AG08396 (cell line): ENCODE data around the gene ASTL.
"Not testable (repeated sequence)": the region's sequence is repeated elsewhere in the genome, so short reads cannot be mapped to it uniquely, and the experiment has no call there.

ENCODE experiments used
- DNase-seq: peaks from one replicate; pipeline ENCODE4 v3.0.0; 2012; ENCODE audit warnings: low spot score, mixed read lengths

Gene ASTL

DNA sequence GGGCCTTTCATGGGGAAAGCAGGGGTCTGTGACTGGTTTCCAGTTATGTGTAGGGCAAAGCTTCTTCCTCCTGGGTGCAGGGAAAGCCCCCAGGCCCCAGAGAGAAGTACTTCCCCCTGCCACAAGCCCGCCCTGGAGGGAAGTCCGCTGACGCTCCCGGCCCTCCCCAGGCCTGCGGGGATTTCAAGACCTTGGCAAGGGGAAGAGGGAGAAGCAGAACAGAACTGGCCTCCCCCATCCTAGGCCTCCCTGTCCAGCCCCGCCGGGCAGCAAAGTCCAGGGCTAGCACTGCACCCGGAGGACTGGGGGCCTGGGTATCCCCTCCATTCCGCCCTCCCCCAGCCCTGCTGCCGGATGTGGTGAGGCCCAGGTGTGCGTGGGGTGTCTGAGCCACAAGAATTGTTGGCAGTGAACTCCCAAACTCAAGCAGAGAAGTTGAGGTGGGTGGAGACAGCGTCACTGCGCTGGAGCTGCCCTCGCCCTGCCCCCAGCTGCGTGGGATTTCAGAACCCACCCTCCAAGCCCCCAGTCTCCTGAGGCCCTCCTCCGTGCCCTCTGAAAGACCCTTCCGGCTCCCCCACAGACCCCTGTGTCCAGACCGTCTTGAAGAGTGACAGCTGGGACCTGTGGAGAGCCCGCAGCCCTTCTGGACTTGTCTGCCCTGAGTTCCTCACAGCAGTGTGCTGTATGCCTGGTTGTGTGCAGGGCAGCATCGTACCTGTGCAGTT, 8.0 kb upstream of the ASTL start:
- DNase-seq: no peak

DNA sequence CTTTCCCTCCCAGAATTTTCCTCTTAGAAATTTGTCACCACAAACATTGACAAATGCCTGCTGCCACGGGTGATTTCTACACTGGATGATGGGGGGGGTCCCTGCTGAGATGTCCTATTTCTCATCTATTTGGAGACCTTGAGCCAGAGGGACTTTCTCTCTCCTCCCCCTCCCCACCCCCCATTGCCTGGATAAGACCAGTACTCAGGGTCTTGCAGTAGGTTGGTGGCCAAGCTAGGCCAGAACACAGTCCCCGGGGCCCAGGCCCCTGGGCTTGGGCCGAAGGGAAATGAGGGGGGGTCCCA, 7.5 kb upstream of the ASTL start:
- no peak for DNase-seq

DNA sequence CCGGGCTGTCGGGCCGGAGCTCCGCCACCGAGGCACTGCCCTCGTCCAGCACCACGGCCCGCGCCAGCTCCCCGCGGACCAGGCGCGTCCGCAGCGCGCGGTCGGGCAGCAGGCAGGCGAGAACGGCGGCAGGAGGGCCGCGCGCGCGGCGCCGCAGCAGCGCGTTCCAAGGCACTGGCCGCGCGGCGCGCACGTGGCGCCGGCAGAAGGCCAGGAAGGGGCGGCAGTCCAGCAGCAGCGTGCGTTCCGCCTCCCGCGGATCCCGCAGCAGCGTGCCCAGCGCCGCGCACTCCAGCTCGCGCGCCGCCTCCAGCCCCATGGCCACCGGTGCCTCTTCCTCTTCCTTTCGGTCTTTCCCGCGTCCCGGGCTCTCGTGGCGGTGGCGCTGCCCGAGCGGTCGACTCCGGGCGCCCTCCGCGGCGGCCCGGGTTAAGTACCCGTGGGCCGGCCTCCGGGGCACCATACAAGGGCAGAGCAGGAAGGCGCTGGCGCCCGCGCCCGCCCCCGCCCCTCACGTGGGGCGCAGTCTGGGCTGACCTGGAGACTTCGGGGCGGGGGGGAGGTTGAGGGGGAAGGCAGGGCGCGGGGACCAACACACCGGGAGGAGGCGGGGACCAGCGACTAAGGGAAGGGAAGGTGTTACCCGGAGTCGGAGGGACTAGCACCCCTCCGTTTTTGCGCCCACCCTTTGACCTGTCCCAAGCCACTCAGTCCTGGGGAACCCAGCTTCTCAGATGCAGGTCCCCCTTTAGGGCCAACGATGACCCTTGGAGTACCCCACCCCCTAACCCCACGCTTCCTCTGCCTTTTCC, 6.9 kb upstream of the ASTL start, which contains the start of gene DUSP2:
DUSP2 (minus strand) TSS at position 405 of the 812 bp plus-strand sequence; CDS start at position 319, 86 bp downstream.
- peak; percentile 89 for DNase-seq

GRCh38 chr2:96144481-96145035, 6.3 kb upstream of the ASTL start:
- no peak for DNase-seq

DNA sequence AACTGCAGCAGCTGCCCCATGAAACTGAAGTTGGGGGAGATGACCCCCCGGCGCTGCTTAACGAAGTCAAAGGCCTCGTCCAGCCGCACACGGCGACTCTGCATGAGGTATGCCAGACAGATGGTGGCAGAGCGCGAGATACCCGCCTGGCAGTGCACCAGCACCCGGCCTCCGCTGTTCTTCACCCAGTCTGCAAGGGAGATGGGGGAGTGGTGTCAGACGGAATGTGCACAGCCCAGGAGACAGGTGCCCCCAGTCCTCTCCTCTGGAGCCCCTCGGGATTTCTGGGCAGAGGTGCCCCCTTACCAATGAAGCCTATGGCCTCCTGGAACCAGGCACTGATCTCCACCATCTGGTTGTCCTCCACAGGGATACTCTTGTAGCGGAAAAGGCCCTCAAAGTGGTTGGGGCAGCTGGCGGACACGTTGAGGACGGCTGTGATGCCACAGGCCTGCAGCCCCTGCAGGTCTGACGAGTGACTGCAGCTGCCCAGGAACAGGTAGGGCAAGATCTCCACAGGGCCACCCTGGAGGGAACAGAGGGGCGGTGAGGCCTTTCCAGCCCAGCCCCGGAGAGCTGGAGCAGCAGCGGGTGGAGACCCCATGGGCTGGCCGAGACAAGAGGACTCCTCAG, 5.7 kb upstream of the ASTL start:
- no peak for DNase-seq

DNA sequence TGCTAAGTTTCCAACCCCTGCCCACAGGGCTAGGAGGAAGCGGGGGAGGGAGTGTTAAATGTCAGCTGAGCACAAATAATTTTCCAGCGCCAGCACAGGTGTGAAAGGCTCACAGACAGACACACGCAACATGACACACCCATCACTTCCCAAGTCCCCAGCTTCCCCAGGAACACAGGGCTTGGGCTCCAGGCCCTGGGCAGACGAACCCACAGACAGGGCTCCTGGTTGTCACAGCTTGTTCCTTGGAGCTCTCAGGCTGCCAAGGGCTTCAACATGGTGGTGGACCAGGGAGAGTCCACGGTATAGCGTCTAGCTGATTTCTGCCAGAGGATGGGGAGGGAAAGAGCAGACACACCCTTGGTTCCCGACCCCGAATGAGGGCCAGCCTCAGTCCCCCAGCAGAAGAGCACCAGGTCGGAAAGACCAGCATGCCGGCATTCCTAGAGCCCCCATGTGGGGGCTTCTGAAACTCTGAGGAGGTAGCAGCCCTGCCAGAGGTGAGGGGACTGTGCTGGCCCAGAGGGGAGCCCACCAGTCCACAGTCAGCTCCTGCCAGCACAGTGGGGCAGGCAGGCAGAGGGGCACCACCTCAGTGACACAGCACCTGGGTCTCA, 5.0 kb upstream of the ASTL start:
- DNase-seq: no peak

- DNase-seq: no peak
Measured at GRCh38 chr2:96142217-96143113, 4.2 kb upstream of the ASTL start.

DNA sequence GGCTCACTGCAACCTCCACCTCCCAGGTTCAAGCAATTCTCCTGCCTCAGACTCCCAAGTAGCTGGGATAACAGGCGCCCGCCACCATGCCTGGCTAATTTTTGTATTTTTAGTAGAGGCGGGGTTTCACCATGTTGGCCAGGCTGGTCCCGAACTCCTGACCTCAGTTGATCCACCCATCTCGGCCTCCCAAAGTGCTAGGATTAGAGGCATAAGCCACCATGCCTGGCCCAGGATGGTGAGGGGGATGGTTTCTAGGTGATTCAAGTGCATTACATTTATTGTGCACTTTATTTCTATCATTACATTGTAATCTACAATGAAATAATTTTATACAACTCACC, 3.3 kb upstream of the ASTL start:
- DNase-seq: not testable (repeated sequence)

DNA sequence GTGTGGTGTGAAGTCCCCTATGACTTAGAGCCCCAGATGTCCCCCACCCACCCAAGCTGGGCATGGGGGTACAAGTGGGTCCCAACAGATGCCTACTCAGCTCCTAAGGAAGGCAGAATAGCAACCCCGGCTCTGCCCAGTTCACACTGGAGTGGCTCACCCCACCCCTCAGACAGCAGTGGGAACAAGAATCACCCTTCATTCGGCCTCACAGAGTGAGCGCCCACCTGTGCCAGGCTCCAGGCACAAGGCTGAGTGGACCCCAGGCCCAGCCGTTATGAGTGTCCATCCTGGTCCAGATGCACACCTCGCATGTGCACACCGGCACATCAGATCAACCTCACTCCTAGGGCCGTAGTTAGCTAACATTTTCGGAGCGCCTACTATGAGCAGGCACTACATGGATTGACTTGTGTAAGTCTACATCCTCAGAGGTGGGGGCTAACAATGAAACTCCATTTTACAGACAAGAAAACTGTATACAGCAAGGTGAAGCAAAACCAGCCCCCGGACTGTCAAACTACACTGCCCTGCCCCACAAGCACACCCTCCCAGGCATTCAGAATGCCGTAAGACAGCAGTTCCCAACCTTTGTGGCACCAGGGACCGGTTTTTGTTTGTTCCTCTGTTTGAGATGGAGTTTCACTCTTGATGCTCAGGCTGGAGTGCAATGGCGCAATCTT, 2.8 kb upstream of the ASTL start:
- no peak for DNase-seq

- DNase-seq: no peak
Measured at GRCh38 chr2:96139181-96139758, 968 bp upstream of the ASTL start.

GRCh38 chr2:96137321-96138178, 752 bp downstream of the ASTL start:
- DNase-seq: no peak

DNA sequence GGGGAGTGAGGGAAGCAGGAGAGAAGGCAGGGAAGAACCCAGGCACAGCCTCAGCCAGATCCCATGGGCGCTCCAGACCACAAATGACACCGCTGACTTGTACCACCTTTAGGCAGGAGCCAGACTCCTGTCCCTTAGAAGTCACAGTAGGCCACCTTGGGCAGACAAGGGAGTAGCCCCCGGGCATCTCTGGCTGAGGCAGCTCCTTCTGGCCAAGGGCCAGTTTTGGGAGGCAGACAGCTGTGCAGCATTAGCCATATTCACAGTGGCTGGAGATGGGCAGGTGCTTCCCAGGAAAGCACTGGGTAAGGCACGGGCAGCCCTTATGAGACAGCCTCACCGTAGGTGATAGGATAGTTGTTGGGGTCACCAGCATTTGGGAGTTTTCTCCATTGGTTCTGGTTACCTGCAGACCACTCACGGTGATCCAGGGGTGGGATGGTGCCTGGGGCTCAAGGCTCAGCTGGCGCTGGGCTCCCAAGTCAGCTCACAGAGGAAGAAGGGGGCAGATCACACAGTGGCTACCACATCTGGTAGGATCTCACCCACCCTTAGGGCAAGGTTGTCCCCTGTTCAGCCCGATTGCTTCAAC, 2.1 kb downstream of the ASTL start:
- no peak for DNase-seq

- DNase-seq: no peak
Measured at GRCh38 chr2:96135621-96136020, 2.7 kb downstream of the ASTL start.

GRCh38 chr2:96135171-96135570, 3.1 kb downstream of the ASTL start:
- DNase-seq: no peak

DNA sequence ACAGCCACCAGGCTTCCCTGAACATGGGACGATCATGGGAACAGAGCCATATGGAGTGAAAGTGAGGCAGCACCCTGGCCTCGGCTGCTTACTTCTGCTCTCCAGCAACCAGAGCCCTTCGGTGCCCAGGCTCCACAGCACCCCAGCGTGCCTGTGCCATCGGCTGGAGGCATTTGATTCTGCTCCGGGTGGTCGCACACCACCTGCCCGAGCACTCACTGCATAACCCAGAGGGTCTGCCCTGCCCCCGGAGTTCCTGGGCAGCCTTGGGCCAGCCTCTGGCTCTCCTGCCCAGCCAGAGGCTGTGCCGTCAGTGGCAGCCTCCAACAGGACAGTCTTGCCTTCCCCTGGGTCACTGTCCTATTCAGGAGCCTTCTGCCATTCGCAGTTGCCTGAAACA, 3.9 kb downstream of the ASTL start:
- no peak for DNase-seq

GRCh38 chr2:96131813-96132745, 6.2 kb downstream of the ASTL start:
- no peak for DNase-seq

DNA sequence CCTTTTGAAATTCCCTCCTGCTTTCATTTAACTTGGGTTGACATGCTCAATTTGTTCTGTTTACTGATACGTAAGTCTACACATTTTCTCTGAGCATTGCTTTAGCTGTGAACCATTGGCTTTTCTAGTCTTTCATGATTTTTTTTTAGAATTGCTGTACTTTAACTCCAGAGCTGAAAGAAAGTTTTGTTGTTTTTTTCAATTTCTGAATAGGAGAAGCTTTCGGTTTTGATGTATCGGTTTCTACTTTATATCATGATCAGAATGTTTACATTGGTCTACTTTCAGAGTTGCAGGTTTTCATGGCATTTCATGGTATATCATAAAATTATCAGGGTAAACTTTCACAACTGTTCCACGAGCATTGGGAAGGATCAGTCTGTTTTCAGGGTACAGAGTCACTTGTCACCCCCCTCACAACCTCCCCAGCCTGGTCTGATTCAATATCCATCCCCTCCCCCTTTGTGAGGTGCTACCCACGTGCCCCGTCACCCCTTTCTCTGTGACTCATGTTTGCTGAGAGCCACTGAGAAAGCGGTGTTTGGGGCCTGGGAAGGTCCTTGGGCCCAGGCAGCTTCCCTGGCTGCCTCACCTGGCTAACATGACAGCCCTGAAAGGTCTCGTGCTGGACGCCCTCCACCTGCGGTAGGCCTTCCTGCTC, 7.0 kb downstream of the ASTL start:
- no peak for DNase-seq
